ENCODE measurements around the gene DZANK1.
"Not testable (repeated sequence)": the region's sequence is repeated elsewhere in the genome, so short reads cannot be mapped to it uniquely, and the experiment has no call there.

DZANK1 gene

DNA sequence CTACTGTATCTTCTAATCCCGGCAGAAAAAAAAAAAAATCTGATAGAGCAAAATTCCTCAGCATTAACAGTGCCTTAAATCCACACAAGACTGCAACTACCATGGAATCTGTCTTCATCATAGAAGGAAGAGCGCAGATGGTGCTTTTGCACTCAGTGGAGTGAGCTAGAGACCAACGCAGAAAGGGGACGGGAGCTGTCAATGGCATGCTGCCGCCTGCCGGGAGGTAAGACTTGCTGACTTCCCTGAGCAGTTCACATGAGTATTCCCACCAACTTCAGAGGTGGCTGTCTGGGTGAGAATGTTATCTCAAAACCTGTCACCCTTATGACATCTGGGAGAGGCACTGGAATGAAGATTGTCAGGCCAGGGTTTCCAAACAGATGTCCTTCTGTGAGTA lies 35.6 kb downstream of the DZANK1 start:
- DNase-seq, result no peak

DNA sequence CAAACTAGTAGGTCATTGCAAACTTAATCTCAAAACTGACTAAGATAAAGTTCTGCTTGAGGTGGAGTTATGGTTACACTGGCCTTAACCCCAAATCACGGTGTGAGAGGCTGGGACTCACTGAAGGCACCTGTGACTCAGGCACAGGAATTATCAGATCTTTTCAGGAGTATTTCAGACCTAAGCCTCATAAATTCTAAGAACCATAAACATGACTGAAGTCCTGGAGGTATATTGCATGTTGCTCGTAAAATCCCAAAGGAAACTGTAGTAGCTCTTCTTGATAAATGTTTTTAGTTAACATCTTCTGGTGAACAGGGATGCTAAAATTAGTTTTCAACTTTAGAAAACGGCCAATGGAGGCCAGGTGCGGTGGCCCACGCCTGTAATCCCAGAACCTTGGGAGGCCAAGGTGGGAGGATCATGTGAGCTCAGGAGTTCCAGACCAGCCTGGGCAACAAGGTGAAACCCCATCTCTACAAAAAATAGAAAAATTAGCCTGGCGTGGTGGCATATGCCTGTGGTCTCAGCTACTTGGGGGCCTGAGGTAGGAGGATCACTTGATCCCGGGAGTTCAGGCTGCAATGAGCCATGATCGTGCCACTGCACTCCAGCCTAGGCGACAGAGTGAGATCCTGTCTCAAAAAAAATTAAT lies 36.5 kb downstream of the DZANK1 start:
- DNase-seq, result no peak

DNA sequence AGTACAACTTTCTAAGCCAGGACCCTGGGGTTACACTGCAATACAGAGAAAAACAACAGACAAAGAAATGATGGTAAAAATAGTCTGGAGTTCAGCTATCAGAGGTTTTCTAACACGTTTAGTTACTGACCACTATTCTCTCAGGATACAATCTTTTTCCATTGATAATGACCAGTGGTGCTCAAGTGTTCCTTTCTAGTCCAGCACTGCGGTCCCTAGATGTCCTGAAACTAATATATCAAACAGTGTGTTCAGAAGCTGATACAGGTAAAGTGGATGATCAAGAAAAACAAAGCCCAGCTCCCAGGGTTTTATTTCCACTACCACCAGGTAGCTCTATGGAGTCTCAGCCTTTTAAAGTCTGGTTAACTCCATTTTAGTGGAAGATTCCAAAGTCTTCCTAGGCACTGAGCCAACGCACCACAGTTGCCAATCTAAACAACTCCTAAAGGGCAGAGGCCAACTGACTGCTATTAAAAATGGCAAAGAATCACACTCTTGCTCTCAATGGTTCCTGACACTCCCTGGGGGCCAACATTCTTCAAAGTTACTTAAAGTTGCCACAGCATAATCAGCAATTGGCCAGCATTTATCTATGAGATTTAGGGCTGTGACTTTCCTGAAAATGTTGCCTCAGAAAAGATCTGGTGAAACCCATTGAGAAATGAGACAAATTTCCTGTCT lies 38.2 kb downstream of the DZANK1 start:
- no peak for DNase-seq

GRCh38 chr20:18427214-18427613 lies 39.6 kb downstream of the DZANK1 start:
- no peak for DNase-seq

DNA sequence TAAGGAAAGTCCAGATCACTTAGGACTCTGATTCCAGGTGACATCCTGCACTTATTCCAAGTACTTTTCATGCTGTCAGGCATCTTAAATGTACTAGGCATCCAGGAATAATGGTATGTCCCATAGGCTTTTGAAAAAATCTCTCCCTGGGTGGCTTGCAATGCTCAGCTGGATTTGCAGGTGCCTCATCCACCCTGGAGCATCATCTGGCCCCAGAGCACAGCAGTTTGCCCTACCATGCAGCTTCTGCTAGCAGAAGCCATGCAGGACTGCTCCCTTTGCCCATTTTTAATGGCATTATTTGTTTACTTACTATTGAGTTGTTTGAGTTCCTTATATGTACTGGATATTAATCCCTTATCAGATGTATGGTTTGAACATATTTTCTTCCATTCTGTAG lies 45.2 kb downstream of the DZANK1 start:
- DNase-seq, result no peak

DNA sequence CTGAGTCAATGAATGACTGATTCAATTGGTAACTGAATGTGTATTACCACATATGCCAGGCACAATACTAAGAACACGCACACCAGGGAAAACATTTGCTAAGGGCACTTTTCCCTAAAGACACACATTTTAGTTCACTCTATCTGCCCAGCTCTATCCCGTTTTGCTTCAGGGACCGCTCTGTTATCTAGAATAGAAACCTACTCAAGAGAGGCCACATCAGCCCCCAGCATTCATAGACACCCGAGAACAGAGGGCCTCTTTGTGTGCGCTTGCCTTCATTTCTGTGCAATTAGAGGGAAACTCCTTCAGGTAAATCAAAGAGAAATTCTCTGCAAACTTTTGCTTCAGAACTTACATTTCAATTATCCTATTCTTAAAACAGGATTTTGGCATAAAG lies 50.3 kb downstream of the DZANK1 start:
- DNase-seq, result no peak

DNA sequence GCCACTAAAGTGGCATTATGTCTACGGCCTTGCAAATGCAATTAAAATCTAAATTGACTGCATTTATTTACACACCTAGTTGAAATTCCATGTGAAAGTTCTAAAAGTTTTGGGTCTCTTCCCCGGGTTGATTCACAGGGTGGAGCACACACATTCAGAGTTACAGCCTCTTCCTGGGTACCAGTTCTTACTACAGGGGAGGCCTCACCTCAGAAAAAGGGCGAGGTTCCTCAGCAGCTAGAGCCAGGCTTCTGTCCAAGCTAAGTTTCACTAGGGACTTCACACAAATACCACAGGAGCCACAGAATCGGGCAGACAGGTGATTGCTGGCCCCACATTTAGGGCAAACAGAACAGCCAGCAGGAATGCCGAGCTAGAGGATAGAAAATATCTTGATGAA lies 52.7 kb downstream of the DZANK1 start:
- DNase-seq, result no peak

DNA sequence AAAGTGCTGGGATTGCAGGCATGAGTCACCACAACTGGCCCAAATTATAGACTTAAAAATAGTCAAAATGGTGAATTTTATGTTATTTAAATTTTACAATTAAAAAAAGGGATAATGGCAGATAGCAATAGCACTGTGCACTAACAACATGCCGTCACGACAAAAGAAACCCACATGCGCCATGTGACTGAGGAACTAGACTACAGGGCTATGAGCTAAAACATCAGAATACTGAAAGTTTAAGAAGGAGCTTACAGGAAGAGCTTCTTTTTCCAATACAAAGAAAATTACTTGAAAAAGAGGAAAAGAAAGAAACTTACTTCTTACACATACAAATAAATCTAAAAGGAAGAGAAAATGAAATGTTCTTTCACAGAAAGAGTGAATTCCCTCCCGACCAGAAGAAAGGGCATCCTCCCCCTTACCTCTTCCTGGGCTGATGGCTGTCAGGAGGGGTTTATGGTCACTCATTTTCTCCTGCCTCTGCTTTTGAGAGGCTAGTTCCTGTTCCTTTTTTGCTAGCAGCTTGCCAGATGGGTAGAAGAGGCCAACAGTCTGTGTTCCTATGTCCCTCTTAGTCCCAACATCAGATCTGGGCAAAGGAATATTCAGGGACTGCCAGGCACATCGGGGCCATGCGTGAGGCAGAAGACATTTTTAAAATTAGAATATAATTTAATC lies 54.5 kb downstream of the DZANK1 start:
- no peak for DNase-seq

DNA sequence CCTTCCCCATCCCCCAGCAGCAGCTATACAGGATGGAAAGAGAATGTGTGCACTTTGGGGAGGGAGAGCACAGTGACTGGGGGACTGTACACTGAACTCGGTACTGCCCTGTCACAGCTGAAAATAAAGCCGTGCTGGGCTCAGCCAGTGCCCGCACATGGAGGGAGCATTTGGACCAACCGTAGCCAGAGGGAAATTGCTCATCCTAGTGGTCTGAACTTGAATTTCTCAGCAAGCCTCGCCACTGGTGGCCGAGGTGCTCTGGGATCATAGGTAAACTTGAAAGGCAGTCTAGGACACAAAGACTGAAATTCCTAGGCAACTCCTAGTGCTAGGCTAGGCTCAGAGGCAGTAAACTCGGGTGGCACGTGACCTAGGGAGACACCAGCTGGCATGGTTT lies 61.0 kb downstream of the DZANK1 start:
- DNase-seq, result no peak

DNA sequence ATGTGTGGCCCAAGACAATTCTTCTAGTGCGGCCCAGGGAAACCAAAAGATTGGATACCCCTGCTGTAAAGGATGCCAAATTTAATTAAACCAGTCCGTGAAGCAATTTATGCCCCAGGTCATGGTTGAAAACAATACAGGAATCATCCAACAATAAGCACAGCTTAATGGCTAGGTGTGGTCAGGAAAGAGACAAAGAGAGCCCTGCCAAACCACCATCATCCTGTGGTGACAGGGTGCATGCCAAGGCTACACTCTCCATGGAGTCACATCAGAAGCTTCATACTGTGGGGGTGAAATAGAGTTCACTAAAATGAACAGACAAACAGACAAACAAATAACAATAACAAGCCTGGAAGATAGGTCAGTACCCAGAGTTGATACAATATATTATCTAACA lies 62.7 kb downstream of the DZANK1 start:
- DNase-seq, result no peak

DNA sequence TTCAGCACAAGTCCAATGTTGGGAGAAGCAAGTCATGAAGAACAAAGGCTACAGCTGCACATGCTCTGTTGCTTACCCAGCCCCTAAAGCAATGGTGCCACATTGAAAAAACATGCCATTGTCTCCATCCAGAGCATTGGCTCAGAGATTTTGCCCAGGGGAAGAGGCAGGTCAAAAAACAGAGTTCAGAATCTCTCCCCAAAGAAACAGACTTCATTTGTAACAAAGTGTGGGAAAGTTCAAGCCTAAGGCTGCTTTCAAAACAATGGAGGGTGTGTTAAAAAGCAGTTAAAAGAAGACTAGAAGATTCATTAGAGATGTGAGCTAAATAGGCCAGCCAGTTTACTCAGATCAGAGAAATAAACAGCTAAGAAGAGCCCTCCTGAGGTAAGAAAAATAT lies 63.6 kb downstream of the DZANK1 start:
- no peak for DNase-seq

GRCh38 chr20:18401305-18401704 lies 65.5 kb downstream of the DZANK1 start:
- DNase-seq, result no peak

DNA sequence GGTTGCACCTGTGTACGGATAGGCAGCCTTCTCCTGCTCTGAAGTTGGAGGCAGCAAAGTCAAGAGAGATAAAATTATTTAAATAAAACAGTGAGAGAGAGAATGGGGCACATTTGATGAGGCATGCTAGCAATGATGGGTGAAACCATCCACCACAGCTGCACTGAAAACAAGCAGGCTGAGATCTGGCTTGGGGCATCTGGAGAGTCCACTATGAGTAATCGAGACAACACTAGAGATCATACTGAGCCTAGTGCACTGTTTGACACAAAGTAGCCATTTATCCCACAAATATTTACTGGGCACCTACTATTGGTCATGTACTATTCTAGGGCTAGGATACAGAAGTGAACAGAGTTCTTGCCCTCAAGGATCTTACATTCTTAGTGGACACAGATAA lies 66.4 kb downstream of the DZANK1 start:
- DNase-seq, result no peak

DNA sequence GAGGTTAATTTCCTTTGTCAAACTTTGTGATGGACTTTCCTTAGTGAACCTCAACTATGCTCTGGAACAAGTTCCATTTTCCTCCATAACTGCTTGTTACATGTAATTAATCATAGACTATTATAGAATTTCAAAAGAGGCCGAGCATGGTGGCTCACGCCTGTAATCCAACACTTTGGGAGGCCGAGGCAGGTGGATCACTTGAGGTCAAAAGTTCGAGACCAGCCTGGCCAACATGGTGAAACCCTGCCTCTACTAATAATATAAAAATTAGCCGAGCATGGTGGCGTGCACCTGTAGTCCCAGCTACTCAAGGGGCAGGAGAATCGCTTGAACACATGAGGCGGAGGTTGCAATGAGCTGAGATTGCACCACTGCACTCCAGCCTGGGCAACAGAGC lies 68.1 kb downstream of the DZANK1 start:
- not testable (repeated sequence) for DNase-seq

DNA sequence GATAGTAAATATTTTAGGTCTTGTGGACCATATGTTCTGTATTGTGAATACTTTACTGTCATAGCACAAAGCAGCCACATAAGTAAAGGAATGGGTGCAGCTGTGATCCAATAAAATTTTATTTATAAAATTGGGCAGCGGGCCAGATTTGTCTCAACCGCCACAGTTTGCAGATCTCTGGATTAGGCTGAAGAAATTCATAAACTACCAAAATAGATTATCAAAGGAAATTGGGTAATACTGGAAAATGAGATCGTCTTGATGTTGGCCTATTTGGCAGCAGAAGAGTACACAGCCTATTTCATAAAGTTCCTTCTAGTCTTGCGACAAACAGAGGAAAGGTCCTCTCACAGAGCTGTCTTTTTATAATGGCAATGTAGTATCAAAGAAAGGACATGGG lies 69.8 kb downstream of the DZANK1 start:
- no peak for DNase-seq

GRCh38 chr20:18395544-18395943 lies 71.3 kb downstream of the DZANK1 start:
- DNase-seq, result no peak

DNA sequence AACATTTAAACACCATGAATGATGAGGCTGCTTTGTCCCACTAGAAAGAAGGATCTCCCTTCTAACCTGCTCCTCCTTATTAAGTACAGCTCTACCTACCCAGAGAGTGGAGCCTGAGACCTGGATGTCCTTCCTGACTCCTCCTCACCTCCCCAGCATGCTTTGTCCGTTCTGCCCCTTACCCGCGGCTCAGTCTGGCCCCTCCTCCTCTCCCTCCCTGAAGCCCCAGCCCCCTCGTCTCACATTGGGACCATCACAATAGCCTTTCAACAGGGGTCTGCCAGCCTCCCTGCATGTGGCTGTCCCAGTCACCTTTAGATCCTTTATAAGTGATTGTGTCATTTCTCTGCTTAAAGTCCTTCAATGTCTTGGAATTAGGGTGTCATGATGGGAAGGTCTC lies 72.5 kb downstream of the DZANK1 start:
- no peak for DNase-seq

- DNase-seq, result no peak
Measured at GRCh38 chr20:18391686-18392085, 75.1 kb downstream of the DZANK1 start.

GRCh38 chr20:18390201-18390600 lies 76.6 kb downstream of the DZANK1 start:
- DNase-seq, result no peak

- DNase-seq, result no peak
Measured at GRCh38 chr20:18388860-18389259, 78.0 kb downstream of the DZANK1 start.

DNA sequence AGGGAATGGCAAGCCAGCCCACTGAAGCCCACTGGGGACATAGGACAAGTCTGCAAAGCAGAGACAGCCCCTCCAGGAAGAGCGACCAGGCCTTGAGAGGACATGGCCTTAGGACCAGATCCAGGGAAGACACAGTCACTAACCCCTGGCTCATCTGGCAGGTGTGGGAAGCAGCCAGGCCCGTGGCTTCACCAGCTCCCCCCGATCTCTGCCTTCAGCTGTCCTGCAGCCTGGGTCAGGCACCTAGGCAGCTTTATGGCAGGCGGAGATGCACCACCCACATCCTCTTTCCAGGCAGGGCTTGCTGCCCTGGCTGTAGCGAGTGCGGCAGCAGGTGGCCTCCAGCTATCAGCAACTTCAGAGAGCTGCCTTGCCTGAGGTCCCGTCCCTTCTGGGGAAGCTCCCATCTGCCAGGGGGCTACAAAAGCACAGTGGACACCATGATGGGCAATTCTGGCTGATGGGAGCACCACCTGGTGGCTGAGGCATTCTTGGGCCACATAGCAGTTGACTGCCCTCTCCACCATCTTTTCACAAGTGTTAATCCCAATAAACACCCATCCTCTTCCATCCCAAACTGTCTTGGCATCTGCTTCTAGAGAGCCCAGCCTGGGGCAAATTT lies 85.8 kb downstream of the DZANK1 start:
- no peak for DNase-seq

DNA sequence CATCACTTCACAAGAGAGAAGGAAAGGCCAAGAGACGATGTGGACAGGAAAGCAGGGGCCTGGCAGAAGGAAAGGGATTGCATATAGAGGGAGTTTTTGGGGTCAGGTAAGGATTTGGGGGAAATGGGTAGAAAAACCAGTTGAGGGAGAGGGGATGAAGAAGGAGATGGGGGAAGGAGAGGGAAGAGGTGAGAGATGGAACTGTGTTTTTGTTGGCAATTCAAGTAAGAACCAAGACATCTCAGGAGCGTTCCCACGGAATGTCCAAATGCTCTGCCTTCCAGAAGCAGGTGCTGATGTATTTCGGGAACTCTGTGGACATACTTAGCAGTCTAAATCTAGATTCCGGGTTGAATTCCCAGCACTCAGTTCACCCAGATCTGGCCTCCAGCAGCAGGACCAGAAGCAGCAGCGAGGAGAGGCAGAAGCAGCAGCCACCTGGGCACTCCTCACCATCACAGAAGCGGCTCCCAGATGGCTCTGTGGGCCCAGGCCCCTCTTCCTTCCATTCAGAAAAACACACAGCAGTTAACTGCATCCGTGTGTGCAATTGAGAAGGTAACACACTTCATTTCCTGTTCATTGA lies 88.8 kb downstream of the DZANK1 start:
- DNase-seq, result no peak

- DNase-seq, result not testable (repeated sequence)
Measured at GRCh38 chr20:18375551-18375950, 91.3 kb downstream of the DZANK1 start.

- DNase-seq, result no peak
Measured at GRCh38 chr20:18372296-18372695, 94.5 kb downstream of the DZANK1 start.

All from SW 1271 (cell line).